Measurements from ENCODE around the gene FCGBP.
"Not testable (repeated sequence)": the region's sequence is repeated elsewhere in the genome, so short reads cannot be mapped to it uniquely, and the experiment has no call there.

Gene FCGBP

GRCh38 chr19:39969681-39970424 lies 35.4 kb upstream of the FCGBP start:
- Histone ChIP-seq H3K4me3 (peak overlapping the region; percentile 67 to 96 (median 87)), H3K9me3 (replicated peaks in 1 of 11) (no peaks in the 10 kb centered on the region; a peak in 1 of 22 replicates), H3K36me3 (peaks cover 29 to 31% (median 30%) of the 10 kb centered on the region in 11 experiments), H3K4me2 (peak overlapping the region; percentile 76 to 95 (median 86)), H4K20me1 (peaks cover 0 to 36% (median 21%) of the 10 kb centered on the region in 11 experiments; a peak in 13 of 22 replicates), H3K9ac (peak overlapping the region; percentile 78 to 94 (median 86)), H3K27ac (peak overlapping the region; percentile 65 to 83 (median 78)), H3K4me1 (peaks cover 18 to 72% (median 25%) of the 10 kb centered on the region in 10 experiments), H3K27me3 (no peaks in the 10 kb centered on the region)
- no peak for TF ChIP-seq Cebpa-rat (IDR thresholded peaks at IDR 0.05)

GRCh38 chr19:39969266-39969665 lies 34.8 kb upstream of the FCGBP start:
- Histone ChIP-seq H3K4me3 (no peak overlapping the region), H3K36me3 (peaks cover 23 to 25% (median 24%) of the 10 kb centered on the region in 11 experiments), H3K4me2 (peak overlapping the region in 10 of 11 experiments; percentile 76 to 95 (median 86); a peak in 13 of 22 replicates), H3K9ac (no peak overlapping the region), H3K27me3 (no peaks in the 10 kb centered on the region), H3K9me3 (replicated peaks in 1 of 11) (no peaks in the 10 kb centered on the region; a peak in 1 of 22 replicates), H3K4me1 (peaks cover 18 to 72% (median 25%) of the 10 kb centered on the region in 10 experiments), H3K27ac (peak overlapping the region in 2 of 11 experiments; percentile 65 to 79; a peak in 2 of 22 replicates), H4K20me1 (peaks cover 0 to 30% (median 15%) of the 10 kb centered on the region in 11 experiments; a peak in 13 of 22 replicates)
- TF ChIP-seq Cebpa-rat (IDR thresholded peaks at IDR 0.05): no peak

GRCh38 chr19:39968789-39969188 lies 34.4 kb upstream of the FCGBP start:
- Histone ChIP-seq H3K4me3 (no peak overlapping the region), H3K27ac (peak overlapping the region in 1 of 11 experiments; percentile 29; a peak in 1 of 22 replicates), H3K9ac (no peak overlapping the region)

GRCh38 chr19:39967561-39967960 lies 33.1 kb upstream of the FCGBP start:
- peaks cover 6 to 8% (median 7%) of the 10 kb centered on the region in 11 experiments; a peak in 21 of 22 replicates for H3K36me3 ChIP-seq
- no peaks in the 10 kb centered on the region for H3K27me3 ChIP-seq
- no peak overlapping the region for H3K9ac ChIP-seq
- no peaks in the 10 kb centered on the region; a peak in 1 of 22 replicates for H3K9me3 ChIP-seq (replicated peaks in 1 of 11)
- H3K4me2 ChIP-seq: peak overlapping the region in 3 of 11 experiments; percentile 1 to 40 (median 28); a peak in 3 of 22 replicates
- H3K4me1 ChIP-seq: peaks cover 18 to 69% (median 20%) of the 10 kb centered on the region in 10 experiments
- H3K27ac ChIP-seq: no peak overlapping the region
- TF ChIP-seq Cebpa-rat (IDR thresholded peaks at IDR 0.05): no peak
- H3K4me3 ChIP-seq: no peak overlapping the region
- peaks cover 0 to 13% (median 6%) of the 10 kb centered on the region in 11 experiments; a peak in 5 of 22 replicates for H4K20me1 ChIP-seq

More at GRCh38 chr19:39968789-39969188, 34.4 kb upstream of the FCGBP start:
- H3K27me3 ChIP-seq: no peaks in the 10 kb centered on the region
- peaks cover 0 to 26% (median 12%) of the 10 kb centered on the region in 11 experiments; a peak in 12 of 22 replicates for H4K20me1 ChIP-seq
- no peak for TF ChIP-seq Cebpa-rat (IDR thresholded peaks at IDR 0.05)
- peaks cover 18 to 21% (median 19%) of the 10 kb centered on the region in 11 experiments for H3K36me3 ChIP-seq
- peak overlapping the region in 3 of 11 experiments; percentile 85 to 86 (median 86); a peak in 6 of 22 replicates for H3K4me2 ChIP-seq
- no peaks in the 10 kb centered on the region; a peak in 1 of 22 replicates for H3K9me3 ChIP-seq (replicated peaks in 1 of 11)
- peaks cover 18 to 72% (median 25%) of the 10 kb centered on the region in 10 experiments for H3K4me1 ChIP-seq

GRCh38 chr19:39966617-39967016 lies 32.2 kb upstream of the FCGBP start:
- Histone ChIP-seq H3K27me3 (no peaks in the 10 kb centered on the region), H4K20me1 (peaks cover 0 to 4% (median 0%) of the 10 kb centered on the region in 11 experiments; a peak in 4 of 22 replicates), H3K9me3 (replicated peaks in 1 of 11) (no peaks in the 10 kb centered on the region; a peak in 1 of 22 replicates), H3K4me2 (peak overlapping the region in 1 of 11 experiments; percentile 40; a peak in 1 of 22 replicates), H3K4me3 (no peak overlapping the region), H3K27ac (no peak overlapping the region), H3K36me3 (no peaks in the 10 kb centered on the region), H3K9ac (no peak overlapping the region), H3K4me1 (peaks cover 9 to 64% (median 11%) of the 10 kb centered on the region in 10 experiments; a peak in 19 of 20 replicates)
- no peak for TF ChIP-seq Cebpa-rat (IDR thresholded peaks at IDR 0.05)

GRCh38 chr19:39963898-39964297 lies 29.5 kb upstream of the FCGBP start:
- Histone ChIP-seq H3K9ac (no peak overlapping the region; a peak in 1 of 22 replicates), H3K36me3 (no peaks in the 10 kb centered on the region), H3K4me3 (no peak overlapping the region), H3K4me2 (peak overlapping the region in 3 of 11 experiments; percentile 61 to 75 (median 68); a peak in 6 of 22 replicates), H3K4me1 (peaks cover 0 to 74% (median 13%) of the 10 kb centered on the region in 10 experiments; a peak in 13 of 20 replicates), H4K20me1 (no peaks in the 10 kb centered on the region), H3K27ac (0 out of 22 replicates have a peak overlapping the region, but pooled peaks of 1 of the 11 experiments have one; percentile 4), H3K27me3 (no peaks in the 10 kb centered on the region), H3K9me3 (replicated peaks in 1 of 11) (no peaks in the 10 kb centered on the region; a peak in 1 of 22 replicates)
- TF ChIP-seq Cebpa-rat (IDR thresholded peaks at IDR 0.05): no peak

- Histone ChIP-seq H3K4me1 (peaks cover 8 to 63% (median 25%) of the 10 kb centered on the region in 10 experiments), H3K4me2 (peak overlapping the region in 8 of 11 experiments; percentile 33 to 72 (median 57); a peak in 14 of 22 replicates)
- not testable (repeated sequence) for H3K27ac ChIP-seq; H3K36me3 ChIP-seq; H3K9ac ChIP-seq; H4K20me1 ChIP-seq; H3K4me3 ChIP-seq; H3K27me3 ChIP-seq; H3K9me3 ChIP-seq (replicated peaks in 1 of 11)
These were observed 25.0 kb upstream of the FCGBP start for GRCh38 chr19:39959407-39959806.

GRCh38 chr19:39958942-39959341 lies 24.5 kb upstream of the FCGBP start:
- H3K9me3 ChIP-seq (replicated peaks in 1 of 11); H3K4me3 ChIP-seq; H3K9ac ChIP-seq; H3K36me3 ChIP-seq; H3K27ac ChIP-seq; H3K27me3 ChIP-seq; H4K20me1 ChIP-seq: not testable (repeated sequence)
- peaks cover 13 to 63% (median 29%) of the 10 kb centered on the region in 10 experiments for H3K4me1 ChIP-seq
- peak overlapping the region in 8 of 11 experiments; percentile 33 to 72 (median 57); a peak in 14 of 22 replicates for H3K4me2 ChIP-seq

- peaks cover 23 to 63% (median 39%) of the 10 kb centered on the region in 10 experiments for H3K4me1 ChIP-seq
- H3K9me3 ChIP-seq (replicated peaks in 1 of 11); H3K4me2 ChIP-seq; H3K4me3 ChIP-seq; H4K20me1 ChIP-seq; H3K9ac ChIP-seq; H3K36me3 ChIP-seq; H3K27me3 ChIP-seq; H3K27ac ChIP-seq: not testable (repeated sequence)
These were observed 23.5 kb upstream of the FCGBP start for GRCh38 chr19:39957886-39958285.

All from BLaER1 treated with 17β-estradiol and CSF1 and Interleukin-3, amounts not matched to agents 10 nM and 100 nM (cell line).